Ovary (tissue), 9 donors: ENCODE data around the gene ORC4. TPM values are rescaled to one million over a fixed set of nuclear protein-coding genes. Genes with fewer than 3 reads are reported as not detected.

Experiments
- DNase-seq, 5 donors: peaks; one replicate each; pipeline ENCODE4 v3.0.0-alpha.2; 2019 to 2020
- H3K27ac ChIP-seq, 2 donors: fragments of 200-600 bp; one replicate each; pipeline versions ENCODE4 v1.5.1 to v1.8.0; 2019 to 2022
- H3K27me3 ChIP-seq: fragments of 200-600 bp; one replicate; pipeline ENCODE4 v1.8.0; 2022
- H3K36me3 ChIP-seq: fragments of 200-600 bp; sonication (generic); one replicate; pipeline ENCODE4 v1.5.1; 2019
- H3K4me1 ChIP-seq: one replicate; pipeline ENCODE4 v1.8.1; 2013; ENCODE audit warnings: mild to moderate bottlenecking, moderate library complexity; ENCODE audit not compliant: insufficient read depth
- H3K4me3 ChIP-seq: fragments of 200-600 bp; sonication (generic); one replicate; pipeline ENCODE4 v1.5.1; 2017
- H3K9me3 ChIP-seq, 2 donors: fragments of 200-600 bp in 1 of 2; sonication (generic) in 1 of 2; one replicate each; pipeline versions ENCODE4 v1.5.1 to v1.8.1; 2013 to 2019; ENCODE audit warnings: mild to moderate bottlenecking in 1 of 2, moderate library complexity in 1 of 2
- EP300 ChIP-seq: sonication (generic); formaldehyde crosslinking; IDR thresholded peaks from one replicate; pipeline ENCODE4 v1.6.1; 2017; ENCODE audit warnings: antibody characterized with exemption
- POLR2A ChIP-seq: fragments of 450-650 bp; IDR thresholded peaks from one replicate; pipeline ENCODE4 v1.6.1; 2017; ENCODE audit warnings: antibody characterized with exemption, mild to moderate bottlenecking, moderate library complexity
- WGBS, 3 donors: extraction: QIAGEN DNeasy Blood & Tissue Kit in 1 of 3; methylation state at CpG; one replicate each; pipeline versions ENCODE4 v1.1.5 to v1.1.7; 2013 to 2017; 5-methylcytosine and 5-hydroxymethylcytosine counted together
- intact Hi-C, 4 donors: fragments of 100-400 bp; cut with DNase I; formaldehyde crosslinking; loops; one replicate each; pipeline versions ENCODE4 v1.11.0 to v1.15.1; 2022 to 2023
- polyA plus RNA-seq, 2 donors: library from polyadenylated mRNA; stranded (reverse); fragments of 200-250 nt in 1 of 2; fragments of 350-450 nt in 1 of 2; fragmentation: Illumina TruSeq in 1 of 2; extraction: RNeasy Lipid Tissue Mini Kit (QIAGEN cat#74804) in 1 of 2; gene quantifications; one replicate each; pipeline ENCODE4 v1.2.3, GENCODE V29; 2013 to 2014
- total RNA-seq, 7 donors: library from RNA; depleted of rRNA in 2 of 7; stranded (reverse); fragments of >200 nt in 2 of 7; fragmentation: NEBNext Ultra II Directional in 3 of 7; extraction: Animal tissue kit (Norgen Biotek cat#: 25700) in 3 of 7; gene quantifications; one replicate each; pipeline versions ENCODE4 v1.1.0 to v1.2.4, GENCODE V29; 2016 to 2023
- TF ChIP-seq, protein P1 (sequence below), 3 donors: fragments of 450-650 bp in 2 of 3; fragments of 200-600 bp in 1 of 3; IDR thresholded peaks; one replicate each; pipeline versions ENCODE4 v1.5.1 to v1.8.0; 2016 to 2022; ENCODE audit warnings: antibody characterized with exemption in 3 of 3, mild to moderate bottlenecking in 1 of 3
- donor health status: DM: no; HTN: no; CAD: no; lungs with moderate emphysema.
- donor health status: DM: no; HTN: no; CAD: no.
- donor health status: Bipolar disorder and iron deficiency.
- donor health status: DM: yes; HTN: yes; CAD: no.
- donor health status: DM: no; HTN: no; CAD: no.
- donor health status: DM: yes; HTN: yes; CAD: no.

Gene ORC4
- total and polyA plus RNA-seq, 9 donors: 14.9 to 78.0 (median 49.0) TPM

DNA sequence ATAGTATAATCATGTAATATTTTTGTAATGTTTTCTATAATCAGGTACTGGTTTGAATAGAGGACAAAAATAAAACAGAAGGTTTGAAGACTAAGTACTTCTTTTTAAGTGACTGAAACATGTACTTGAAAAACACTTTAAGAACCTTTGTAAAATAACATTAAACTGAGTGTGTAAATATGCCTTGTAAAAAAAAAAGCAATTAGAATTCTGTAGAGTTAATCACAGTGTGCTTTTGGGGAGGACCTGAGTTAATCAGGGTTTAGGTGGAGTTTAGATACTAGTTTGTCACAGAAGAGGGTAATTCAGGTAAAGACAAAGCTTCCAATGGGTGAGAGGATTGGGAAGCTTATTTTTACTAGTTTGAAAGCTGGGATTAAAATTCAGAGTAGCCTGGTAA lies 10.6 kb upstream of the ORC4 start:
- no peaks in the 10 kb centered on the region for H3K36me3 ChIP-seq
- H3K27me3 ChIP-seq: no peaks in the 10 kb centered on the region
- TF ChIP-seq, protein P1, sequence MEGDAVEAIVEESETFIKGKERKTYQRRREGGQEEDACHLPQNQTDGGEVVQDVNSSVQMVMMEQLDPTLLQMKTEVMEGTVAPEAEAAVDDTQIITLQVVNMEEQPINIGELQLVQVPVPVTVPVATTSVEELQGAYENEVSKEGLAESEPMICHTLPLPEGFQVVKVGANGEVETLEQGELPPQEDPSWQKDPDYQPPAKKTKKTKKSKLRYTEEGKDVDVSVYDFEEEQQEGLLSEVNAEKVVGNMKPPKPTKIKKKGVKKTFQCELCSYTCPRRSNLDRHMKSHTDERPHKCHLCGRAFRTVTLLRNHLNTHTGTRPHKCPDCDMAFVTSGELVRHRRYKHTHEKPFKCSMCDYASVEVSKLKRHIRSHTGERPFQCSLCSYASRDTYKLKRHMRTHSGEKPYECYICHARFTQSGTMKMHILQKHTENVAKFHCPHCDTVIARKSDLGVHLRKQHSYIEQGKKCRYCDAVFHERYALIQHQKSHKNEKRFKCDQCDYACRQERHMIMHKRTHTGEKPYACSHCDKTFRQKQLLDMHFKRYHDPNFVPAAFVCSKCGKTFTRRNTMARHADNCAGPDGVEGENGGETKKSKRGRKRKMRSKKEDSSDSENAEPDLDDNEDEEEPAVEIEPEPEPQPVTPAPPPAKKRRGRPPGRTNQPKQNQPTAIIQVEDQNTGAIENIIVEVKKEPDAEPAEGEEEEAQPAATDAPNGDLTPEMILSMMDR (IDR thresholded peaks at IDR 0.05): no peak
- TF ChIP-seq POLR2A (no peak), EP300 (no peak)
- H3K27ac ChIP-seq: no peak overlapping the region
- DNase-seq: no peak
- no peak overlapping the region for H3K4me3 ChIP-seq
- H3K9me3 ChIP-seq: no peaks in the 10 kb centered on the region
- intact Hi-C loops: no loop called here
- H3K4me1 ChIP-seq: no peaks in the 10 kb centered on the region

DNA sequence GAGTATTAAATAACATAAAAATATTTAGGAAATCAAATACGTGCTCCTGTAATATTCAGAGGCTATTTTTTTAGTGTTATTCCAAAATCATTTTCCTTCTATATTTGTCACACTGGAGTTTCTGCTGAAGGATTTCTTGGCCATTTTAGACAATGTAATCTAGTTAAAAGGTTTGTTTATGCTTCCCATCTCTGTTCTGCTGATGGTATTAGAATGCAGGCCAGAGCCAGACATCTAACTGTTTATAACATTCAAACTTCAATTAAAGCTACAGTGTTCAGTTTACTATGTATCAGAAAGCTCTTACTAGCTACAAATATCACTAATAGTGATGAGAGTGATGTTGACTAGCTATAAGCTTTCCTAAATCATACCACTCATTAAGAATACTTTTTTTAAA lies 8.2 kb upstream of the ORC4 start:
- Histone ChIP-seq H3K27ac (no peak overlapping the region), H3K4me1 (peaks cover 1% of the 10 kb centered on the region), H3K36me3 (no peaks in the 10 kb centered on the region), H3K9me3 (no peaks in the 10 kb centered on the region), H3K4me3 (no peak overlapping the region), H3K27me3 (no peaks in the 10 kb centered on the region)
- DNase-seq: no peak
- TF ChIP-seq, protein P1 (IDR thresholded peaks at IDR 0.05): no peak
- TF ChIP-seq EP300: no peak
- no peak for TF ChIP-seq POLR2A
- WGBS, 3 donors: 20 to 65% (median 30%) methylated on average over 1 of the region's 1 CpG
- intact Hi-C loops: no loop called here

- Histone ChIP-seq H3K27me3 (no peaks in the 10 kb centered on the region), H3K36me3 (no peaks in the 10 kb centered on the region), H3K4me1 (peaks cover 2% of the 10 kb centered on the region), H3K27ac (no peak overlapping the region), H3K4me3 (no peak overlapping the region), H3K9me3 (no peaks in the 10 kb centered on the region)
- no peak for TF ChIP-seq EP300
- no peak for TF ChIP-seq POLR2A
- TF ChIP-seq, protein P1 (IDR thresholded peaks at IDR 0.05): no peak
- intact Hi-C loops: no loop called here
- 81 to 90% (median 82%) methylated on average over 1 of the region's 1 CpG for WGBS, 3 donors
- no peak for DNase-seq
These were observed 7.3 kb upstream of the ORC4 start for GRCh38 chr2:148027822-148028221.

- Histone ChIP-seq H3K36me3 (no peaks in the 10 kb centered on the region), H3K4me1 (peaks cover 2% of the 10 kb centered on the region), H3K27me3 (no peaks in the 10 kb centered on the region), H3K9me3 (no peaks in the 10 kb centered on the region), H3K4me3 (no peak overlapping the region), H3K27ac (no peak overlapping the region)
- no peak for DNase-seq
- 85 to 89% (median 89%) methylated on average over 2 of the region's 2 CpGs for WGBS, 3 donors
- intact Hi-C loops: no loop called here
- TF ChIP-seq EP300 (no peak), POLR2A (no peak)
- TF ChIP-seq, protein P1 (IDR thresholded peaks at IDR 0.05): no peak
These were observed 6.0 kb upstream of the ORC4 start for GRCh38 chr2:148026573-148026972.

GRCh38 chr2:148023861-148024260 lies 3.3 kb upstream of the ORC4 start:
- Histone ChIP-seq H3K4me3 (no peak overlapping the region), H3K4me1 (peaks cover 5% of the 10 kb centered on the region), H3K9me3 (no peaks in the 10 kb centered on the region), H3K27me3 (no peaks in the 10 kb centered on the region), H3K36me3 (no peaks in the 10 kb centered on the region), H3K27ac (no peak overlapping the region)
- intact Hi-C loops: no loop called here
- no peak for DNase-seq
- TF ChIP-seq, protein P1 (IDR thresholded peaks at IDR 0.05): no peak
- TF ChIP-seq EP300 (no peak), POLR2A (no peak)
